HUES64 (cell line): ENCODE measurements around the gene ADPRH.

Experiments
- H3K27ac ChIP-seq: 2 replicates; pipeline ENCODE4 v1.7.0; 2013; ENCODE audit warnings: low read depth, low read length, inconsistent platforms
- H3K27me3 ChIP-seq: 2 replicates; pipeline ENCODE4 v1.6.1; 2013; ENCODE audit warnings: mild to moderate bottlenecking, low read length; ENCODE audit not compliant: insufficient read depth
- H3K36me3 ChIP-seq: 2 replicates; pipeline ENCODE4 v1.6.1; 2013; ENCODE audit warnings: mild to moderate bottlenecking, low read length; ENCODE audit not compliant: insufficient read depth
- H3K4me1 ChIP-seq: 2 replicates; pipeline ENCODE4 v1.6.1; 2013; ENCODE audit warnings: mild to moderate bottlenecking, low read length, moderate library complexity; ENCODE audit not compliant: insufficient read depth
- H3K4me3 ChIP-seq: 2 replicates; pipeline ENCODE4 v1.5.1; 2013; ENCODE audit warnings: mild to moderate bottlenecking, low read length, moderate library complexity
- H3K9ac ChIP-seq: 2 replicates; pipeline ENCODE4 v1.6.1; 2013; ENCODE audit warnings: mild to moderate bottlenecking, low read depth, low read length
- H3K9me3 ChIP-seq: 2 replicates; pipeline ENCODE4 v1.6.1; 2013; ENCODE audit warnings: low read depth, low read length; ENCODE audit not compliant: insufficient read depth
- WGBS: fragments of 150-250, 120-280 bp; methylation state at CpG from one replicate; pipeline ENCODE4 v1.1.7; 2013; ENCODE audit warnings: missing lambda C conversion rate; 5-methylcytosine and 5-hydroxymethylcytosine counted together

The ADPRH gene

DNA sequence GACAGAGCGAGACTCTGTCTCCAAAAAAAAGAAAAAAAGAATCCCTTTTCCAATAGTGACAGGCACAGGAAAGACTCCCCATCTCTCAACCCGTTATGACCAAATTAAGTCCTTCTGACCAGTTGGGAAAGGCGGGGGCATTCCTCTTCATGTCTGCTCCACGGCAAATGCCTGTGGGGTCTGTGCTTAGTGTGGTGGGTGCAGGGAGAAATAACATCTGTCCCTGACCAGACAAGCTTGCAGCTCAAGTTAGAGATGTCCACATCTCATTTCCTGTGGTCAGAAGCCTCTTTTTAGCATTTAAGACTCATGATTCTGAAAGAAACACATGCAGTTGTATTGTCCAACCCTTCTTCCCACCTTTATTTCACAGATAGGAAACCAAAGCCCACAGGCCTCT lies 34.6 kb downstream of the ADPRH start:
- no peak overlapping the region for H3K9ac ChIP-seq
- H3K4me3 ChIP-seq, result no peak overlapping the region
- no peaks in the 10 kb centered on the region for H3K4me1 ChIP-seq
- no peak overlapping the region for H3K27ac ChIP-seq
- no peaks in the 10 kb centered on the region for H3K27me3 ChIP-seq
- 96% methylated on average over 4 of the region's 4 CpGs for WGBS
- H3K9me3 ChIP-seq, result no peaks in the 10 kb centered on the region
- no peaks in the 10 kb centered on the region for H3K36me3 ChIP-seq

GRCh38 chr3:119616056-119616455 lies 36.8 kb downstream of the ADPRH start:
- Histone ChIP-seq H3K9ac (no peak overlapping the region), H3K27me3 (no peaks in the 10 kb centered on the region), H3K4me3 (no peak overlapping the region), H3K4me1 (no peaks in the 10 kb centered on the region), H3K27ac (no peak overlapping the region), H3K36me3 (no peaks in the 10 kb centered on the region), H3K9me3 (no peaks in the 10 kb centered on the region)
- WGBS, result 74% methylated on average over 4 of the region's 4 CpGs

- Histone ChIP-seq H3K27me3 (no peaks in the 10 kb centered on the region), H3K27ac (no peak overlapping the region), H3K9me3 (no peaks in the 10 kb centered on the region), H3K4me1 (no peaks in the 10 kb centered on the region), H3K4me3 (no peak overlapping the region), H3K9ac (no peak overlapping the region), H3K36me3 (no peaks in the 10 kb centered on the region)
- WGBS, result 86% methylated on average over 7 of the region's 7 CpGs
Observed at GRCh38 chr3:119619094-119619493, 39.8 kb downstream of the ADPRH start.

DNA sequence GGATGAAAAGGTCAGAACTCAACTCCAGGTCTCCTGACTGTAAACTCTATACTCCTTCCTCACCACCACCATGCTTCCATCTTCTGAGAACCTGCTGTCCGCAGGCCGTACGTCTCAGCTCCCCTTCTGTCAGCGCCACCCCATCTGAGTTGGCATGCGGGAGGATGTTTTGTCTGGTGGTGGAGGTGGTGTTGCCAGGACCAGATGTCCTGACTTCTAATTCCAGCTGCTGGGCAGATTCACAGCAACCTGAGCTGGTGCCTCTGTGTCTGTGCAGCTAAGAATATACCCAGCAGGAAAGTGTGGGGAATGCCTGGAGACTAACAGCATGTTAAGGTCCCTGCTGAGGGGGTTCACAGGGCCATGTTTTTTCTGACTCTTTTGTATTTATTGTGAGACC lies 41.6 kb downstream of the ADPRH start:
- H3K9ac ChIP-seq, result no peak overlapping the region
- H3K4me1 ChIP-seq, result no peaks in the 10 kb centered on the region
- H3K27ac ChIP-seq, result no peak overlapping the region
- H3K4me3 ChIP-seq, result no peak overlapping the region
- H3K27me3 ChIP-seq, result no peaks in the 10 kb centered on the region
- WGBS, result 92% methylated on average over 5 of the region's 5 CpGs
- no peaks in the 10 kb centered on the region for H3K9me3 ChIP-seq
- H3K36me3 ChIP-seq, result no peaks in the 10 kb centered on the region

- no peaks in the 10 kb centered on the region for H3K9me3 ChIP-seq
- no peak overlapping the region for H3K27ac ChIP-seq
- H3K4me1 ChIP-seq, result 0 out of 2 replicates have a peak, but pooled peaks cover 2% of the 10 kb centered on the region
- no peak overlapping the region for H3K4me3 ChIP-seq
- H3K9ac ChIP-seq, result no peak overlapping the region
- no peaks in the 10 kb centered on the region for H3K36me3 ChIP-seq
- WGBS, result 92% methylated on average over 9 of the region's 9 CpGs
- no peaks in the 10 kb centered on the region for H3K27me3 ChIP-seq
Observed at GRCh38 chr3:119624002-119624720, 44.9 kb downstream of the ADPRH start.

DNA sequence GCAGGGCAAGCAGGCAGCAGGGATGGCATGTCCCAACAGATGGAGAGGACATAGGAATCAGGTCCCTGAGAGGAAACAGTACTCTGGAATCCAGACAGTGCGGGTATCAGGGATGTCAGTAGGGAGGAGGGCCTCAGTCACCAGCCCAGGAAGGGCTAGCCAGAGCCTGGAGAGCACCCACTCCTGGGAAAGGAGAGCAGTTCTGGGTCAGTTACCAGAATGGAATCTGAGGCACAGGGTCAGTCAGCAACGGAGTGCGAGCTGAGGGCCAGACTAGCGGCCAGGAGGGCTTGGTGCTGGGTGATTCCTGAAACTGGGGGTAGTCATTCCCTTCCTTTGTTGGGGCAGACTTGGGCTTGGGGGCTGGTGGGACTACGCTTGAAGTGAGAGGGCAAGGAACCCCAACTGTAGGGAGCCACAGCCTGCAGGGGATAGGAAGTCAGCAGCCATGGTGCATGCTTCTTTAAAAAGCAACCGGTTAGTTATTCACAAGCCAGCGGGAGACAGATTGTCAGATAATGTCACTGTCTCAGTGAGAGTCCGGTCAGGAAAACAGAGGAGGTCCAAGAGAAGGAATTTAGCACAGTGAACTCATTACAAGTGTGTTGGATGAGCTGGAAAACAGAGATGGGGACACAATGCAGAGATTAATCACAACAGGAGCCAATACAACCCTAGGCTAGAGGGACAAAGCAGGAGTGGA lies 46.3 kb downstream of the ADPRH start:
- Histone ChIP-seq H3K36me3 (no peaks in the 10 kb centered on the region), H3K4me1 (0 out of 2 replicates have a peak, but pooled peaks cover 2% of the 10 kb centered on the region), H3K27me3 (no peaks in the 10 kb centered on the region), H3K9ac (no peak overlapping the region), H3K9me3 (no peaks in the 10 kb centered on the region), H3K27ac (no peak overlapping the region), H3K4me3 (no peak overlapping the region)
- 61% methylated on average over 8 of the region's 8 CpGs for WGBS

GRCh38 chr3:119626196-119626595 lies 46.9 kb downstream of the ADPRH start:
- WGBS, result 71% methylated on average over 1 of the region's 1 CpG
- Histone ChIP-seq H3K4me3 (no peak overlapping the region), H3K9ac (no peak overlapping the region), H3K4me1 (0 out of 2 replicates have a peak, but pooled peaks cover 2% of the 10 kb centered on the region), H3K36me3 (no peaks in the 10 kb centered on the region), H3K9me3 (no peaks in the 10 kb centered on the region), H3K27ac (no peak overlapping the region), H3K27me3 (no peaks in the 10 kb centered on the region)

DNA sequence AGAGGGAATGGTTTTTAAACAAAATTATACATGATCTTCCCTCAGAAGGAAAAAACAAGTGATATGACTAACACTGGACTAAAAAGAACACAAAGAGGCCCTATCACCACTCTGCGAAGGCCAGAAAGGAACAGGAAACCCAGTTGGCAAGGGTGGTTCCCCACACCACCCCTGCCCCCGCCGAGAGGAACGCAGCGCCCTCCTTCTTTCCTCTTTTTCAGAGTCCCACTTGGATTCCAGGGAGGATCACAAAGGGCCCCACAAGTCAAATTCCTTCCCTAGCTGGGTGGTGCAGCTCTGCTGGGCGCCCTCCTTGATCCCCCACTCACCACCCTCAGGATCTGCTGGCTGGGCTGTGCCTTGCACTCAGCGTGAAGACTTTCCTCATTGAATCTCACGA lies 48.2 kb downstream of the ADPRH start:
- H3K27ac ChIP-seq, result no peak overlapping the region
- H3K27me3 ChIP-seq, result no peaks in the 10 kb centered on the region
- H3K9me3 ChIP-seq, result no peaks in the 10 kb centered on the region
- H3K4me1 ChIP-seq, result 0 out of 2 replicates have a peak, but pooled peaks cover 2% of the 10 kb centered on the region
- 84% methylated on average over 8 of the region's 8 CpGs for WGBS
- H3K36me3 ChIP-seq, result no peaks in the 10 kb centered on the region
- no peak overlapping the region for H3K4me3 ChIP-seq
- H3K9ac ChIP-seq, result no peak overlapping the region

- Histone ChIP-seq H3K9ac (no peak overlapping the region), H3K27ac (no peak overlapping the region), H3K9me3 (no peaks in the 10 kb centered on the region), H3K27me3 (no peaks in the 10 kb centered on the region), H3K4me3 (no peak overlapping the region), H3K36me3 (no peaks in the 10 kb centered on the region), H3K4me1 (0 out of 2 replicates have a peak, but pooled peaks cover 2% of the 10 kb centered on the region)
- 96% methylated on average over 4 of the region's 4 CpGs for WGBS
Observed at GRCh38 chr3:119628390-119628789, 49.1 kb downstream of the ADPRH start.

GRCh38 chr3:119628816-119629445 lies 49.6 kb downstream of the ADPRH start:
- 100% methylated on average over 1 of the region's 1 CpG for WGBS
- Histone ChIP-seq H3K27me3 (no peaks in the 10 kb centered on the region), H3K4me3 (no peak overlapping the region), H3K27ac (no peak overlapping the region), H3K36me3 (no peaks in the 10 kb centered on the region), H3K9me3 (no peaks in the 10 kb centered on the region), H3K4me1 (0 out of 2 replicates have a peak, but pooled peaks cover 2% of the 10 kb centered on the region), H3K9ac (no peak overlapping the region)

GRCh38 chr3:119630128-119630879 lies 51.0 kb downstream of the ADPRH start:
- WGBS, result 92% methylated on average over 7 of the region's 8 CpGs

More at GRCh38 chr3:119630128-119630879, 51.0 kb downstream of the ADPRH start:
- H3K9ac ChIP-seq, result no peak overlapping the region
- no peaks in the 10 kb centered on the region for H3K36me3 ChIP-seq
- H3K4me3 ChIP-seq, result no peak overlapping the region
- no peaks in the 10 kb centered on the region for H3K9me3 ChIP-seq
- H3K27ac ChIP-seq, result no peak overlapping the region
- H3K4me1 ChIP-seq, result 0 out of 2 replicates have a peak, but pooled peaks cover 2% of the 10 kb centered on the region
- H3K27me3 ChIP-seq, result no peaks in the 10 kb centered on the region
